K562 (cell line): ENCODE data around the gene VEGFC. TPM values are rescaled to one million over a fixed set of nuclear protein-coding genes. Genes with fewer than 3 reads are reported as not detected.

Source experiments
- ATAC-seq: fragments of 200-7000 bp; cut with Tn5 transposase; 3 replicates; pipeline ENCODE4 v1.9.1; 2020; ENCODE audit warnings: moderate library complexity
- BruUV-seq: library from RNA; stranded (reverse); fragments of 400-500 nt; replicated peaks from 2 replicates; lab custom pipeline; 2021; lab: Mats Ljungman, UMichigan
- CTCF ChIA-PET: fragments of 300-600 bp; formaldehyde crosslinking; extraction: SDS; loops from one replicate; lab custom pipeline; 2021; ENCODE audit warnings: low intra/inter-chr PET ratio; lab: Yijun Ruan, JAX
- POLR2A ChIA-PET: fragments of 300-600, 350-650 bp; sonication (Branson Sonifier 250); formaldehyde crosslinking; extraction: SDS; loops from one replicate; lab custom pipeline; 2021; ENCODE audit warnings: antibody characterized with exemption, inconsistent platforms; lab: Yijun Ruan, JAX
- DNase-seq, 4 experiments: peaks; one replicate each; pipeline versions ENCODE4 v3.0.0 to v3.0.0-alpha.2; 2011 to 2018; ENCODE audit warnings: low spot score in 3 of 4, mixed read lengths in 3 of 4; ENCODE audit errors: extremely low read depth in 1 of 4
- FAIRE-seq: peaks from 2 replicates; lab custom pipeline; 2011; peaks lifted over from hg19 to GRCh38; lab: Jason Lieb, UNC
- H2AFZ ChIP-seq: 2 replicates; pipeline ENCODE4 v1.6.0; 2011; ENCODE audit warnings: low read depth, low read length, control low read depth, inconsistent platforms
- H3K27ac ChIP-seq: fragments of 200-600 bp; 3 replicates; pipeline ENCODE4 v1.8.0; 2011; ENCODE audit warnings: low read depth, mild to moderate bottlenecking, control low read depth, inconsistent platforms, low read length, moderate library complexity, mixed read lengths; ENCODE audit errors: extremely low read depth
- H3K27me3 ChIP-seq, 2 experiments: fragments of 300-600 bp in 1 of 2; 2 replicates in 1 of 2; 3 replicates in 1 of 2; pipeline versions ENCODE4 v1.6.0 to v1.8.0; 2011; ENCODE audit warnings: inconsistent platforms in 2 of 2, low read length in 2 of 2, mild to moderate bottlenecking in 1 of 2, mixed read lengths in 1 of 2, moderate library complexity in 1 of 2; ENCODE audit not compliant: control insufficient read depth in 2 of 2, insufficient read depth in 2 of 2
- H3K36me3 ChIP-seq: fragments of 300-600 bp; 3 replicates; pipeline ENCODE4 v1.8.0; 2011; ENCODE audit warnings: mild to moderate bottlenecking, low read length, inconsistent platforms; ENCODE audit not compliant: control insufficient read depth, insufficient read depth
- H3K4me1 ChIP-seq, 2 experiments: fragments of 200-600 bp in 1 of 2; replicated peaks in 1 of 2; 2 replicates in 1 of 2; 3 replicates in 1 of 2; pipeline versions ENCODE4 v1.5.1 to v1.8.0; 2011; ENCODE audit warnings: inconsistent platforms in 2 of 2, low read length in 2 of 2, mild to moderate bottlenecking in 1 of 2, mixed read lengths in 1 of 2, moderate library complexity in 1 of 2; ENCODE audit not compliant: control insufficient read depth in 2 of 2, insufficient read depth in 2 of 2
- H3K4me2 ChIP-seq: 2 replicates; pipeline ENCODE4 v1.6.1; 2011; ENCODE audit warnings: low read length, control low read depth, inconsistent platforms, mixed read lengths; ENCODE audit not compliant: insufficient read depth
- H3K4me3 ChIP-seq: fragments of 200-600 bp; sonication (generic), shearing (Covaris generic); 2 replicates; pipeline ENCODE4 v1.5.1; 2016; ENCODE audit warnings: control low read depth, inconsistent platforms
- H3K79me2 ChIP-seq: fragments of 200-600 bp; 3 replicates; pipeline ENCODE4 v1.8.0; 2011; ENCODE audit warnings: low read length, inconsistent platforms; ENCODE audit not compliant: control insufficient read depth, insufficient read depth
- H3K9ac ChIP-seq, 2 experiments: 2 replicates each; pipeline versions ENCODE4 v1.6.0 to v1.6.1; 2011; ENCODE audit warnings: low read depth in 2 of 2, low read length in 2 of 2, control low read depth in 1 of 2, inconsistent platforms in 1 of 2, mild to moderate bottlenecking in 1 of 2, mixed read lengths in 1 of 2; ENCODE audit not compliant: insufficient read depth in 1 of 2
- H3K9me1 ChIP-seq: one replicate; pipeline ENCODE4 v1.6.0; 2011; ENCODE audit warnings: inconsistent platforms, mild to moderate bottlenecking, low read length, moderate library complexity; ENCODE audit not compliant: control insufficient read depth, insufficient read depth
- H3K9me3 ChIP-seq: replicated peaks from 2 replicates; pipeline ENCODE4 v1.5.1; 2011; ENCODE audit warnings: low read depth, low read length, inconsistent platforms; ENCODE audit not compliant: control insufficient read depth, insufficient read depth
- H4K20me1 ChIP-seq: replicated peaks from 2 replicates; pipeline ENCODE4 v1.6.1; 2011; ENCODE audit warnings: low read length, inconsistent platforms, mixed read lengths; ENCODE audit not compliant: control insufficient read depth, insufficient read depth
- ATF6 ChIP-seq: sonication (generic); formaldehyde crosslinking; IDR thresholded peaks from 2 replicates; pipeline ENCODE4 v1.4.0; 2020; ENCODE audit warnings: mild to moderate bottlenecking, missing genetic modification reagents
- NELFE ChIP-seq: IDR thresholded peaks from 2 replicates; pipeline ENCODE4 v1.6.1; 2011; ENCODE audit warnings: mild to moderate bottlenecking; ENCODE audit not compliant: insufficient read depth, insufficient read length
- NUFIP1 ChIP-seq: fragments of 450-650 bp; IDR thresholded peaks from 2 replicates; pipeline ENCODE4 v1.6.1; 2018; ENCODE audit not compliant: partially characterized antibody
- PPARD ChIP-seq: fragments of 250-450 bp; sonication (Bioruptor Pico); IDR thresholded peaks from 2 replicates; pipeline ENCODE4 v1.8.0; 2022; ENCODE audit warnings: inconsistent platforms, mild to moderate bottlenecking, moderate library complexity
- ZBTB26 ChIP-seq: fragments of 450-650 bp; formaldehyde crosslinking; IDR thresholded peaks from 2 replicates; pipeline ENCODE4 v1.4.0; 2022; ENCODE audit warnings: missing genetic modification characterization
- ZHX1 ChIP-seq: fragments of 150-350 bp; conservative IDR thresholded peaks from 2 replicates; pipeline ENCODE4 v1.6.1; 2014; ENCODE audit warnings: low read length
- ZNF232 ChIP-seq: sonication (generic); formaldehyde crosslinking; IDR thresholded peaks from 2 replicates; pipeline ENCODE4 v1.8.0; 2022; ENCODE audit warnings: mild to moderate bottlenecking, missing genetic modification reagents
- ZNF24 ChIP-seq: fragments of 450-650 bp; IDR thresholded peaks from 2 replicates; pipeline ENCODE4 v1.6.1; 2016
- WGBS: fragments of 100-300 bp; shearing (Covaris generic); methylation state at CpG from one replicate; pipeline ENCODE4 v1.1.6; 2016; ENCODE audit warnings: low coverage, mixed read lengths; ENCODE audit not compliant: insufficient coverage; ENCODE audit errors: missing lambda C conversion rate; 5-methylcytosine and 5-hydroxymethylcytosine counted together
- in situ Hi-C: fragments of 300-500 bp; cut with MboI; formaldehyde crosslinking; loops from 4 replicates; pipeline ENCODE4 v1.15.0; 2018; ENCODE audit warnings: inconsistent platforms, mixed read lengths
- intact Hi-C: fragments of 100-400 bp; cut with micrococcal nuclease; formaldehyde crosslinking; loops from 2 replicates; pipeline ENCODE4 v1.14.2; 2022
- polyA plus RNA-seq, 8 experiments: library from polyadenylated mRNA; depleted of rRNA in 4 of 8; stranded (reverse) in 5 of 8; unstranded in 3 of 8; fragments of >200 nt; fragmentation: Nextera tagmentation in 2 of 8; fragmentation: Illumina TruSeq in 1 of 8; extraction: Ambion mirVana in 2 of 8; extraction: Trizol in 1 of 8; gene quantifications; 2 replicates each; pipeline versions ENCODE4 v1.2.1 to v1.2.3, GENCODE V29; 2011 to 2014; ENCODE audit warnings: inconsistent platforms in 1 of 8, missing spikeins in 1 of 8
- total RNA-seq, 7 experiments: library from RNA; depleted of rRNA in 6 of 7; stranded (reverse); fragments of >200 nt in 6 of 7; fragmentation: Illumina TruSeq in 2 of 7; extraction: Trizol in 2 of 7; gene quantifications; 2 replicates each; pipeline versions ENCODE4 v1.2.1 to v1.2.3, GENCODE V29; 2011 to 2021; ENCODE audit warnings: low replicate concordance in 1 of 7

The VEGFC gene
- total and polyA plus RNA-seq, 9 of the 15 experiments (the other 6 are each of a cell fraction or from before 2014, with no cell fraction given): not detected

- no peak overlapping the region for H3K27ac ChIP-seq
- H3K36me3 ChIP-seq: no peaks in the 10 kb centered on the region
- 2% methylated on average over 5 of the region's 5 CpGs for WGBS
- BruUV-seq: no TSS peak
- no peaks in the 10 kb centered on the region for H4K20me1 ChIP-seq
- FAIRE-seq (no peak), ATAC-seq (no peak), DNase-seq (no peak)
- H2AFZ ChIP-seq: no peak overlapping the region
- H3K4me2 ChIP-seq: no peak overlapping the region
- H3K9ac ChIP-seq: no peak overlapping the region
- intact Hi-C loops: no loop called here
- H3K9me1 ChIP-seq: no peaks in the 10 kb centered on the region
- H3K27me3 ChIP-seq: no peaks in the 10 kb centered on the region
- no peaks in the 10 kb centered on the region for H3K9me3 ChIP-seq
- H3K79me2 ChIP-seq: no peaks in the 10 kb centered on the region
- POLR2A ChIA-PET: no interaction called here
- H3K4me3 ChIP-seq: no peak overlapping the region
- TF ChIP-seq ZNF24: no peak
- no peak for TF ChIP-seq NELFE
- no peak for TF ChIP-seq ZHX1
- no peak for TF ChIP-seq PPARD
- TF ChIP-seq ZBTB26 (CRISPR knock-in tag): no peak
- no peak for TF ChIP-seq ATF6 (CRISPR knock-in tag)
- TF ChIP-seq ZNF232: no peak
- TF ChIP-seq NUFIP1: no peak
- H3K4me1 ChIP-seq: no peaks in the 10 kb centered on the region
- in situ Hi-C loops: no loop called here
- CTCF ChIA-PET: no interaction called here
These were observed 102.0 kb downstream of the VEGFC start for GRCh38 chr4:176690716-176691115.
